Smooth muscle cell (in vitro differentiated cells): ENCODE measurements around the gene BRIP1. TPM values are rescaled to one million over a fixed set of nuclear protein-coding genes. Genes with fewer than 3 reads are reported as not detected.

ENCODE experiments used
- DNase-seq: peaks from one replicate; lab custom pipeline; 2025; ENCODE audit not compliant: unreplicated experiment; lab: John Stamatoyannopoulos, UW
- H2AFZ ChIP-seq: fragments of 200-600 bp; sonication (generic); 2 replicates; pipeline ENCODE4 v1.6.0; 2016; ENCODE audit warnings: antibody characterized with exemption, low read depth, mild to moderate bottlenecking
- H3F3A ChIP-seq: fragments of 200-600 bp; sonication (generic); 2 replicates; pipeline ENCODE4 v1.6.0; 2017; ENCODE audit warnings: antibody characterized with exemption, low read depth
- H3K27ac ChIP-seq: fragments of 200-600 bp; sonication (generic); 2 replicates; pipeline ENCODE4 v1.5.1; 2016; ENCODE audit warnings: low read depth, mild to moderate bottlenecking
- H3K27me3 ChIP-seq: fragments of 200-600 bp; sonication (generic); 2 replicates; pipeline ENCODE4 v1.6.1; 2016; ENCODE audit warnings: low read depth, mild to moderate bottlenecking
- H3K36me3 ChIP-seq: fragments of 200-600 bp; sonication (generic); 2 replicates; pipeline ENCODE4 v1.5.1; 2016; ENCODE audit warnings: low read depth
- H3K4me1 ChIP-seq: fragments of 200-600 bp; sonication (generic); 2 replicates; pipeline ENCODE4 v1.5.1; 2016; ENCODE audit warnings: low read depth
- H3K4me2 ChIP-seq: fragments of 200-600 bp; sonication (generic); 2 replicates; pipeline ENCODE4 v1.6.0; 2016; ENCODE audit warnings: mild to moderate bottlenecking
- H3K4me3 ChIP-seq: fragments of 200-600 bp; sonication (generic); 2 replicates; pipeline ENCODE4 v1.5.1; 2016; ENCODE audit warnings: mild to moderate bottlenecking
- H3K79me2 ChIP-seq: fragments of 200-600 bp; sonication (generic); 2 replicates; pipeline ENCODE4 v1.6.0; 2016; ENCODE audit warnings: low read depth, mild to moderate bottlenecking
- H3K9ac ChIP-seq: fragments of 200-600 bp; sonication (generic); 2 replicates; pipeline ENCODE4 v1.6.0; 2016; ENCODE audit warnings: low read depth
- H3K9me3 ChIP-seq: fragments of 200-600 bp; sonication (generic); replicated peaks from 2 replicates; pipeline ENCODE4 v1.5.1; 2016; ENCODE audit warnings: low read depth
- H4K20me1 ChIP-seq: fragments of 200-600 bp; sonication (generic); 2 replicates; pipeline ENCODE4 v1.6.0; 2016; ENCODE audit warnings: low read depth
- WGBS: methylation state at CpG from one replicate; pipeline ENCODE4 v1.1.7; 2016; ENCODE audit warnings: low lambda C conversion rate; 5-methylcytosine and 5-hydroxymethylcytosine counted together
- polyA plus RNA-seq: library from polyadenylated mRNA; unstranded; fragments of >200 nt; fragmentation: Nextera tagmentation; extraction: Ambion mirVana; gene quantifications from 2 replicates; pipeline ENCODE4 v1.2.1, GENCODE V29; 2016
- total RNA-seq: library from RNA; depleted of rRNA; stranded (reverse); fragments of >200 nt; gene quantifications from 2 replicates; pipeline ENCODE4 v1.2.3, GENCODE V29; 2014
- TF ChIP-seq, protein P1 (sequence below): fragments of 200-600 bp; sonication (generic); IDR thresholded peaks from 2 replicates; pipeline ENCODE4 v1.5.1; 2017; ENCODE audit warnings: borderline replicate concordance, mild to moderate bottlenecking, antibody characterized with exemption; ENCODE audit not compliant: insufficient read depth, poor library complexity, severe bottlenecking

The BRIP1 gene
- total and polyA plus RNA-seq, 2 experiments from 2014 or later: 0.71 to 9.1 TPM

DNA sequence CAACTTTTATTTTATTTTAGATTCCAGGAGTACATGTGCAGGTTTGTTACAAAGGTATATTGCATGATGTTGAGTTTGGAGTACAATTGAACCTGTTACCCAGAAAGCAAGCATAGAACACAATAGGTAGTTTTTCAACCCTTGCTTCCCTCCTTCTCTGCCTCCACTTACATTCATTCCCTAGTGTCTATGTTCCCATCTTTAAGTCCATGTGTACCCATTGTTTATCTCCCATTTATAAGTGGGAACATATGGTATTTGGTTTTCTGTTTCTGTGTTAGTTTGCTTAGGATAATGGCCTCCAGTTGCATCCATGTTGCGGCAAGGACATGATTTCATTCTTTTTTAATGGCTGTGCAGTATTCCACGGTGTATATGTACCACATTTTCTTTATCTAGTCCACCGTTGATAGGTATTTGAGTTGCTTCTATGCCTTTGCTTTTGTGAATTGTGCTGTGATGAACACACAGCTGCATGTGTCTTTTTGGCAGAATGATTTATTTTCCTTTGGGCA, 158.3 kb downstream of the BRIP1 start:
- TF ChIP-seq, protein P1, sequence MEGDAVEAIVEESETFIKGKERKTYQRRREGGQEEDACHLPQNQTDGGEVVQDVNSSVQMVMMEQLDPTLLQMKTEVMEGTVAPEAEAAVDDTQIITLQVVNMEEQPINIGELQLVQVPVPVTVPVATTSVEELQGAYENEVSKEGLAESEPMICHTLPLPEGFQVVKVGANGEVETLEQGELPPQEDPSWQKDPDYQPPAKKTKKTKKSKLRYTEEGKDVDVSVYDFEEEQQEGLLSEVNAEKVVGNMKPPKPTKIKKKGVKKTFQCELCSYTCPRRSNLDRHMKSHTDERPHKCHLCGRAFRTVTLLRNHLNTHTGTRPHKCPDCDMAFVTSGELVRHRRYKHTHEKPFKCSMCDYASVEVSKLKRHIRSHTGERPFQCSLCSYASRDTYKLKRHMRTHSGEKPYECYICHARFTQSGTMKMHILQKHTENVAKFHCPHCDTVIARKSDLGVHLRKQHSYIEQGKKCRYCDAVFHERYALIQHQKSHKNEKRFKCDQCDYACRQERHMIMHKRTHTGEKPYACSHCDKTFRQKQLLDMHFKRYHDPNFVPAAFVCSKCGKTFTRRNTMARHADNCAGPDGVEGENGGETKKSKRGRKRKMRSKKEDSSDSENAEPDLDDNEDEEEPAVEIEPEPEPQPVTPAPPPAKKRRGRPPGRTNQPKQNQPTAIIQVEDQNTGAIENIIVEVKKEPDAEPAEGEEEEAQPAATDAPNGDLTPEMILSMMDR: no peak
- 99% methylated on average over 3 of the region's 3 CpGs for WGBS
- peaks cover 5% of the 10 kb centered on the region for H3K9me3 ChIP-seq
- H3K79me2 ChIP-seq: no peaks in the 10 kb centered on the region
- no peaks in the 10 kb centered on the region for H3K27me3 ChIP-seq
- H3K4me3 ChIP-seq: no peak overlapping the region
- H3K4me2 ChIP-seq: no peak overlapping the region
- H3K4me1 ChIP-seq: no peaks in the 10 kb centered on the region
- H4K20me1 ChIP-seq: no peaks in the 10 kb centered on the region
- H3K36me3 ChIP-seq: peaks cover 4% of the 10 kb centered on the region
- H3K27ac ChIP-seq: no peak overlapping the region
- no peak overlapping the region for H2AFZ ChIP-seq
- H3F3A ChIP-seq: no peaks in the 10 kb centered on the region
- H3K9ac ChIP-seq: no peak overlapping the region
- DNase-seq: no peak

DNA sequence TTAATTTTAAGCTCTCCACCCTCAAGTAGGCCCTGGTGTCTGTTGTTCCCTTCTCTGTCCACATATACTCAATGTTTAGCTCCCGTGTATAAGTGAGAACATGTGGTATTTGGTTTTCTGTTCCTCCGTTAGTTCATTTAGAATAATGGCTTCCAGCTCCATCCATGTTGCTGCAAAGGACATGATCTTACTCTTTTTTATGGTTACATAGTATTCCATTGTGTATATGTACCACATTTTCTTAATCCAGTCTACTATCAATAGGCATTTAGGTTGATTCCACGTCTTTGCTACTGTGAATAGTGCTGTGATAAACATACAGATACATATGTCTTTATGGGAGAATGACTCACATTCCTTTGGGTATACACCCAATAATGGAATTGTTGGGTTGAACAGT, 160.9 kb downstream of the BRIP1 start:
- Histone ChIP-seq H2AFZ (no peak overlapping the region), H3K36me3 (peaks cover 4% of the 10 kb centered on the region), H4K20me1 (no peaks in the 10 kb centered on the region), H3K4me2 (no peak overlapping the region), H3F3A (no peaks in the 10 kb centered on the region), H3K4me3 (no peak overlapping the region), H3K27me3 (no peaks in the 10 kb centered on the region), H3K27ac (no peak overlapping the region), H3K9ac (no peak overlapping the region), H3K9me3 (peaks cover 17% of the 10 kb centered on the region), H3K79me2 (no peaks in the 10 kb centered on the region), H3K4me1 (no peaks in the 10 kb centered on the region)
- no peak for DNase-seq
- 95% methylated on average over 3 of the region's 3 CpGs for WGBS
- TF ChIP-seq, protein P1: no peak

DNA sequence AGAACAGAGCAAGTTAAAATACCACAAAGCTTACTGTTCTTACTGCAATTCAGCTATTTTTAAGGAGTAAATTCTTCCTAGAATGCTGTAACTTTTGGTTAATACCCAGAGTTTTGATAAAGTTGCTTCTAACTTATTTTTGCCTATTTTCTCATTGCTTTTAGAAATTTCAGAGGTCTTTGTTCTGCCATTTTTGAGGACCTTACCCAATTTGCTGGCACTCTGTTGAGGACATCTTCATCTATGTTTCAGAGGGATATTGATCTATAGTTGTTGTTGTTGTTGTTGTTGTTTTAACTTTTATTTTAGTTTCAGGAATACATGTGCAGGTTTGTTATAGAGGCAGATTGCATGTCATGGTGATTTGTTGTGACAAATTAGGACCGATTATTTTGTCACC, 161.3 kb downstream of the BRIP1 start:
- no peaks in the 10 kb centered on the region for H3F3A ChIP-seq
- no peak overlapping the region for H3K27ac ChIP-seq
- H3K79me2 ChIP-seq: no peaks in the 10 kb centered on the region
- H3K9ac ChIP-seq: no peak overlapping the region
- 96% methylated on average over 1 of the region's 1 CpG for WGBS
- TF ChIP-seq, protein P1: no peak
- H3K27me3 ChIP-seq: no peaks in the 10 kb centered on the region
- no peak overlapping the region for H2AFZ ChIP-seq
- peaks cover 4% of the 10 kb centered on the region for H3K36me3 ChIP-seq
- no peaks in the 10 kb centered on the region for H4K20me1 ChIP-seq
- H3K4me2 ChIP-seq: no peak overlapping the region
- no peaks in the 10 kb centered on the region for H3K4me1 ChIP-seq
- no peak overlapping the region for H3K4me3 ChIP-seq
- DNase-seq: no peak
- peaks cover 17% of the 10 kb centered on the region for H3K9me3 ChIP-seq

GRCh38 chr17:61701334-61701733, 162.0 kb downstream of the BRIP1 start:
- 100% methylated on average over 1 of the region's 1 CpG for WGBS

More at GRCh38 chr17:61701334-61701733, 162.0 kb downstream of the BRIP1 start:
- H3K4me2 ChIP-seq: no peak overlapping the region
- TF ChIP-seq, protein P1: no peak
- no peaks in the 10 kb centered on the region for H3K27me3 ChIP-seq
- no peak overlapping the region for H3K27ac ChIP-seq
- no peaks in the 10 kb centered on the region for H4K20me1 ChIP-seq
- DNase-seq: no peak
- H3F3A ChIP-seq: no peaks in the 10 kb centered on the region
- H3K36me3 ChIP-seq: peaks cover 4% of the 10 kb centered on the region
- no peaks in the 10 kb centered on the region for H3K4me1 ChIP-seq
- no peak overlapping the region for H2AFZ ChIP-seq
- H3K4me3 ChIP-seq: no peak overlapping the region
- H3K79me2 ChIP-seq: no peaks in the 10 kb centered on the region
- peaks cover 17% of the 10 kb centered on the region for H3K9me3 ChIP-seq
- no peak overlapping the region for H3K9ac ChIP-seq
